Calu3 (cell line): ENCODE data around the gene RAD51B. TPM values are rescaled to one million over a fixed set of nuclear protein-coding genes. Genes with fewer than 3 reads are reported as not detected.
A peak's percentile ranks its signal among the peaks of the same experiment; 100 is the strongest.

ENCODE experiments used
- BruUV-seq: library from RNA; stranded (reverse); fragments of 400-500 nt; replicated peaks from 2 replicates; lab custom pipeline; 2021; lab: Mats Ljungman, UMichigan
- CTCF ChIA-PET: fragments of 300-600 bp; sonication (Branson Sonifier 250); formaldehyde crosslinking; loops from one replicate; lab custom pipeline; 2022; ENCODE audit warnings: antibody characterized with exemption; lab: Charles Lee
- DNase-seq: peaks from one replicate; pipeline ENCODE4 v3.0.0; 2022
- H3K27ac Mint-ChIP-seq: one replicate; pipeline ENCODE4 v1.8.0; 2022; ENCODE audit warnings: mixed read lengths; ENCODE audit not compliant: unreplicated experiment
- H3K27me3 Mint-ChIP-seq: one replicate; pipeline ENCODE4 v1.8.0; 2022; ENCODE audit warnings: mixed read lengths; ENCODE audit not compliant: unreplicated experiment
- H3K36me3 Mint-ChIP-seq: one replicate; pipeline ENCODE4 v1.8.0; 2022; ENCODE audit warnings: mild to moderate bottlenecking, moderate library complexity, mixed read lengths; ENCODE audit not compliant: insufficient read depth, unreplicated experiment
- H3K4me1 Mint-ChIP-seq: one replicate; pipeline ENCODE4 v1.8.0; 2022; ENCODE audit warnings: mild to moderate bottlenecking, low read depth, mixed read lengths; ENCODE audit not compliant: unreplicated experiment
- H3K4me3 Mint-ChIP-seq: one replicate; pipeline ENCODE4 v1.8.0; 2022; ENCODE audit warnings: mild to moderate bottlenecking, low read depth, moderate library complexity, mixed read lengths; ENCODE audit not compliant: unreplicated experiment
- H3K9me3 Mint-ChIP-seq: one replicate; pipeline ENCODE4 v1.8.0; 2022; ENCODE audit warnings: low read depth, mixed read lengths; ENCODE audit not compliant: unreplicated experiment
- intact Hi-C: fragments of 100-400 bp; cut with micrococcal nuclease; formaldehyde crosslinking; loops from one replicate; pipeline ENCODE4 v1.10.0; 2022; ENCODE audit not compliant: unreplicated experiment
- total RNA-seq: library from RNA; stranded (reverse); gene quantifications from 2 replicates; pipeline ENCODE4 v1.2.3, GENCODE V29; 2022
- TF ChIP-seq, protein P1 (sequence below): fragments of 200-600 bp; IDR thresholded peaks from one replicate; pipeline ENCODE4 v1.8.0; 2022; ENCODE audit warnings: antibody characterized with exemption; ENCODE audit not compliant: unreplicated experiment

RAD51B gene
- total RNA-seq, 1 experiment from 2014 or later, result 24.7 TPM

DNA sequence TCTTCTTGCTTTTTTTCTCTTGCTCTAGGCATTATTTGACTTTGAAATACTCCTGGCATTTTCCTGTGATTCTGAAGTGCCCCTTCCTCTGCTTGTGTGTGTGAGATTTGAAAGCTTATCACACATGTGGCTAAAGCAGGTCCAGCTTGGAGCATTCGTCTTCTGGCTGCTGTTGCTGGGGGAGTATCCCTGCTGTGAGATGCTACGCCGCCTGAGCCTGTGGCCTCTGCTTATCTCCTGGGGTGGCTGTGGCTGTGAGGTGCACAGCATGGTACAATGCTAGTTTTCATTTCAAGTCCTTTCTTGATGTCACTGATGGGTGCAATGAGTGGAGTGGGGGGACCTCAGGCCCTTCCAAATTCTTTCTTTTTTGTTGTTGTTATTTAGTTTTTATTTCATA lies 601.5 kb downstream of the RAD51B start:
- TF ChIP-seq, protein P1, sequence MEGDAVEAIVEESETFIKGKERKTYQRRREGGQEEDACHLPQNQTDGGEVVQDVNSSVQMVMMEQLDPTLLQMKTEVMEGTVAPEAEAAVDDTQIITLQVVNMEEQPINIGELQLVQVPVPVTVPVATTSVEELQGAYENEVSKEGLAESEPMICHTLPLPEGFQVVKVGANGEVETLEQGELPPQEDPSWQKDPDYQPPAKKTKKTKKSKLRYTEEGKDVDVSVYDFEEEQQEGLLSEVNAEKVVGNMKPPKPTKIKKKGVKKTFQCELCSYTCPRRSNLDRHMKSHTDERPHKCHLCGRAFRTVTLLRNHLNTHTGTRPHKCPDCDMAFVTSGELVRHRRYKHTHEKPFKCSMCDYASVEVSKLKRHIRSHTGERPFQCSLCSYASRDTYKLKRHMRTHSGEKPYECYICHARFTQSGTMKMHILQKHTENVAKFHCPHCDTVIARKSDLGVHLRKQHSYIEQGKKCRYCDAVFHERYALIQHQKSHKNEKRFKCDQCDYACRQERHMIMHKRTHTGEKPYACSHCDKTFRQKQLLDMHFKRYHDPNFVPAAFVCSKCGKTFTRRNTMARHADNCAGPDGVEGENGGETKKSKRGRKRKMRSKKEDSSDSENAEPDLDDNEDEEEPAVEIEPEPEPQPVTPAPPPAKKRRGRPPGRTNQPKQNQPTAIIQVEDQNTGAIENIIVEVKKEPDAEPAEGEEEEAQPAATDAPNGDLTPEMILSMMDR, result no peak
- H3K36me3 Mint-ChIP-seq, result no peaks in the 10 kb centered on the region
- CTCF ChIA-PET, result no interaction called here
- H3K27ac Mint-ChIP-seq, result no peak overlapping the region
- intact Hi-C loops, result no loop called here
- no peak overlapping the region for H3K4me3 Mint-ChIP-seq
- DNase-seq, result no peak
- no TSS peak for BruUV-seq
- H3K9me3 Mint-ChIP-seq, result no peaks in the 10 kb centered on the region
- no peaks in the 10 kb centered on the region for H3K27me3 Mint-ChIP-seq
- H3K4me1 Mint-ChIP-seq, result peaks cover 2% of the 10 kb centered on the region

DNA sequence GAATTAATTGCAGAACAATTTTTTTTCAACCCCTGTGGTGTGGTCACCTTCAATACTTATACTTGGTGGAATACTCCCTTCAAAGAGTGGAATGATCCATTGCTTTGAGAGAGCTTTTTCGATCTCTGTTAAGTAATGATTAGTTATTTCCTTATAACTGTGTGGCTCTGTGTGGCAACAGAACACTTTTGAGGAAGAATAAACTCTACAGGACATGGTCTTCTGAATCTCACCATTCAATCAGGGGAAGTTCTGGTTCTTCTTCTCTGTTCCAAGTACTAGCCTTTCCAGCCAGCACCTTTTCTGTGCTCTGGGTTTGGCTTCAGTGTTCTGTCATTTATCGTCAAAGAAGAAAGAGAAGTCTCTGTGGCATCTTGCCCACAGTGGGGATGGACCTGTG lies 604.1 kb downstream of the RAD51B start:
- CTCF ChIA-PET, result no interaction called here
- no peaks in the 10 kb centered on the region for H3K27me3 Mint-ChIP-seq
- no peak overlapping the region for H3K27ac Mint-ChIP-seq
- DNase-seq, result no peak
- no peak overlapping the region for H3K4me3 Mint-ChIP-seq
- intact Hi-C loops, result no loop called here
- no peaks in the 10 kb centered on the region for H3K36me3 Mint-ChIP-seq
- H3K9me3 Mint-ChIP-seq, result peaks cover 4% of the 10 kb centered on the region
- TF ChIP-seq, protein P1, result no peak
- no TSS peak for BruUV-seq
- peaks cover 20% of the 10 kb centered on the region for H3K4me1 Mint-ChIP-seq

GRCh38 chr14:68424443-68425172 lies 605.0 kb downstream of the RAD51B start:
- Mint-ChIP-seq H3K4me1 (peaks cover 20% of the 10 kb centered on the region), H3K27me3 (no peaks in the 10 kb centered on the region), H3K27ac (peak overlapping the region; percentile 10), H3K36me3 (no peaks in the 10 kb centered on the region), H3K4me3 (no peak overlapping the region), H3K9me3 (peaks cover 4% of the 10 kb centered on the region)
- TF ChIP-seq, protein P1, result no peak
- no peak for DNase-seq
- intact Hi-C loops, result no loop called here
- CTCF ChIA-PET, result no interaction called here
- BruUV-seq, result no TSS peak

DNA sequence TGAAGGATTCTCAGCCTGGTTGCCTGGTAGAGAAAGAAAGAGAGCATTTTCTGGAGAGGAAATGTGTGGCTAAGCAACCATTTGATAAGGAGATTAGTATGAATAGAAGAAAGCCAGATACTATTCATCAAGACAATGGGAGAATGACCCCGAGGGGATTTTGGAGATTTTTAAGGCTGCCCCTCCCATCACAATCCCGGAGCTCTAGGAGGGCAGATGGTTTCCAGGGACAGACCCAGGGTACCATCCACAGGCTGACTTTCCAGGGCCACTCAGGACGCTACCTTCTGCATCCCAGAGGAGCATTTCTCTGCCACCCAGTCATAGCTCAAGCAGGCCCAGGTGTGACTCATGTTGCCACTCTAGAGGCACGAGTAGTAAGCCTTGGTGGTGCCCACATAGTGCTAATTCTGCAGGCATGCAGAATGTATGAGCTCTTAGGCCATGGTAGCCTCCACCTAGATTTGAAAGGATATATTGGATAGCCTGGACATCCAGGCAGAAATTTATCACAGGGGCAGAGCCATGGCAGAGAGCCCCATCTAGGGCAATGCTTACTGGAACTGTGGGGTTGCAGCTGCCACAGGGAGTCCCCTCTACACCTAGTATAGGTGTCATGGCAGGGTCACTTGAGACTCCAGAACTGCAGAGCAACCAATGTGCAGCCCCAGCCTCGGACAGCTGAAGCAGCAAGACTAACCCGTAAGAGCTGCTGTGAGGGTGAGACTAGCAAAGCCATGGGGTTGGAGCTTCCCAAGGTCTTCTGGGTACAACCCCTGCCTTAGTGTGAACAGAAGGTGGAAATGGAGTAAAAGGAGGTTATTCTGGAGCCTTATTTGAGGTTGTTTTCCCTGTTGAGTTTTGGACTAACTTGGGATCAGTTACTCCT lies 607.3 kb downstream of the RAD51B start:
- intact Hi-C loops, result no loop called here
- Mint-ChIP-seq H3K36me3 (peaks cover 4% of the 10 kb centered on the region), H3K27me3 (no peaks in the 10 kb centered on the region), H3K4me3 (no peak overlapping the region), H3K9me3 (peaks cover 7% of the 10 kb centered on the region), H3K27ac (peak overlapping the region; percentile 35), H3K4me1 (peaks cover 20% of the 10 kb centered on the region)
- TF ChIP-seq, protein P1, result no peak
- no peak for DNase-seq
- CTCF ChIA-PET, result no interaction called here
- no TSS peak for BruUV-seq
